ENCODE data around the gene LRRC7. TPM values are rescaled to one million over a fixed set of nuclear protein-coding genes. Genes with fewer than 3 reads are reported as not detected.

LRRC7 gene
- total and polyA plus RNA-seq, 2 of the 8 experiments (the other 6 are each of a cell fraction or from before 2014, with no cell fraction given) = 0.03 to 0.17 TPM

- TF ChIP-seq TAF1 (IDR thresholded peaks at IDR 0.05; ENCODE audit: low read depth, low read length) (no peak), KDM4A (IDR thresholded peaks at IDR 0.05; ENCODE audit: low read depth, low read length, severe bottlenecking) (no peak), SIN3A (conservative IDR thresholded peaks at IDR 0.05 in 1 of 2, IDR thresholded peaks at IDR 0.05 in 1 of 2; ENCODE audit: low read depth in 1 of 2, low read length in 2 of 2) (no peak)
Observed at GRCh38 chr1:69585666-69586065, 17.9 kb downstream of the LRRC7 start (continued).
